ENCODE results near the gene TOMM34.

Gene TOMM34

DNA sequence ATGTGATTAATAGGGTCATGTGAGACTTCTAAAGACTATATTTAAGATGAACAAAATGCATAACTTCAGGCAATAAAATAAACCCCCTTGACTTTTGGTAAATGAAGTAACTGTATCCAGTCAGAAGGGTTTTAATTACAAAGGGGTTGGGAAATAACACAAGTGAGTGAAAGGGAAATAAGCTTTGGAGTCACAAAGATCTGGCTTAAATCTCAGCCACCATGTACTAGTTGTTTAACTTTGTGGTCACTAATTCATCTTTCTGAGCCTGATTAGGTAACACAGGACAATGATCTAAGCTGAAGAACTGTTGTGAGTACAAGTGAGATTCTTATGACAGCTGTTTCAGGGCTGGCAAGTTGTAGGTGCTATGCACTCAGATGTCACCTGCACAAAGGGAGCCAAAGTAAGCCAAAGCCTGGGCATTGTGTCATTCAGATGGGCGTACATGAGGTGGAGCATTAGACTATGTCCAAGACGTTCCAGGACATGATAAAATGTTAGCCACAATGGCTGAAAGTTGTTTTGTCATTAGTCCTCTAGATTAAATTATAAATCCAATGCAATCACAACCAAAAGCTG lies 13.8 kb downstream of the TOMM34 start:
- Histone ChIP-seq H3K27ac (ENCODE audit: low read length) (no peak overlapping the region), H3K4me1 (ENCODE audit: insufficient read depth, low read length) (no peaks in the 10 kb centered on the region), H3K27me3 (ENCODE audit: insufficient read depth, low read length) (no peaks in the 10 kb centered on the region), H3K9ac (ENCODE audit: low read depth, low read length) (no peak overlapping the region), H3K4me3 (ENCODE audit: low read length) (no peak overlapping the region), H3K36me3 (ENCODE audit: insufficient read depth, low read depth, low read length) (peaks cover 99% of the 10 kb centered on the region), H3K9me3 (ENCODE audit: insufficient read depth, low read depth, low read length) (no peaks in the 10 kb centered on the region)

DNA sequence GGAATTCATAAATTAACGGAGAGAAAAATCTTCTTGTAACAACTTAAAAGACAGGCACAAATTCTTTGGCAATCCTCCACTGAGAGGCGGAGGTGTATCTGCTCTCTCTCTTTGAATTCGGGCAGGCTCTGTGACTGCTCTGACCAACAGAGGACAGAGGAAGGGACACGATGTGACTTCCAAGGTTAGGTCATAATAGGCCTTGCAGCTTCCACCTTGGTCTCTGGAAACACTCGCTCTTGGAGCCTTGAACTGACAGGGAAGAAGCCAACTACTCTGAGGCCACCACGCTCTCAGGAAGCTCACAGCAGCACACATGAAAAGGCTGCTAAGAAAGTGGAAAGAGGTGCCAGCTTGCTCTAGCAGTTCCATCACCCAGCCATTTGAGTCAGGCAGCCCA lies 14.9 kb downstream of the TOMM34 start:
- H3K27me3 ChIP-seq (ENCODE audit: insufficient read depth, low read length) = no peaks in the 10 kb centered on the region
- peaks cover 99% of the 10 kb centered on the region for H3K36me3 ChIP-seq (ENCODE audit: insufficient read depth, low read depth, low read length)
- no peaks in the 10 kb centered on the region for H3K4me1 ChIP-seq (ENCODE audit: insufficient read depth, low read length)
- no peaks in the 10 kb centered on the region for H3K9me3 ChIP-seq (ENCODE audit: insufficient read depth, low read depth, low read length)
- no peak overlapping the region for H3K4me3 ChIP-seq (ENCODE audit: low read length)
- H3K9ac ChIP-seq (ENCODE audit: low read depth, low read length) = no peak overlapping the region
- no peak overlapping the region for H3K27ac ChIP-seq (ENCODE audit: low read length)

DNA sequence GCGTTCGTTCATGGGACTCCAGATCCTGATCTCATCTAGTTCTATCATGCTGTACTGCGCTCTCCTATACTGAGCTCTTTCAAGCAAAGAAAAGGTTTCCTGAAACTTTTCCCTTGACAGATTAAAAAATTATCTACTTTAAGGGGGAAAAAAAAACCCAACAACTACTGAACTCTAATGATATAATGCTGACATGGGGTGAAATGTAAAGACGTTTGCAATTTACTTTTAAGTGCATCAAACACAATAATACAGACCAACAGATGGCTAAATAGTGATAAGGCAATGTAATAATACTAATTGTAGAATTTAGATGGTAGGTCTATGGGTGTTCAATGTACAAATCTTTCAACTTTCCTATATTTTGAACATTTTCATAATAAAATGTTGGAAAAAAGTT lies 16.4 kb downstream of the TOMM34 start:
- Histone ChIP-seq H3K9ac (ENCODE audit: low read depth, low read length) (no peak overlapping the region), H3K9me3 (ENCODE audit: insufficient read depth, low read depth, low read length) (no peaks in the 10 kb centered on the region), H3K4me3 (ENCODE audit: low read length) (no peak overlapping the region), H3K4me1 (ENCODE audit: insufficient read depth, low read length) (no peaks in the 10 kb centered on the region), H3K36me3 (ENCODE audit: insufficient read depth, low read depth, low read length) (peaks cover 98% of the 10 kb centered on the region), H3K27ac (ENCODE audit: low read length) (no peak overlapping the region), H3K27me3 (ENCODE audit: insufficient read depth, low read length) (no peaks in the 10 kb centered on the region)

DNA sequence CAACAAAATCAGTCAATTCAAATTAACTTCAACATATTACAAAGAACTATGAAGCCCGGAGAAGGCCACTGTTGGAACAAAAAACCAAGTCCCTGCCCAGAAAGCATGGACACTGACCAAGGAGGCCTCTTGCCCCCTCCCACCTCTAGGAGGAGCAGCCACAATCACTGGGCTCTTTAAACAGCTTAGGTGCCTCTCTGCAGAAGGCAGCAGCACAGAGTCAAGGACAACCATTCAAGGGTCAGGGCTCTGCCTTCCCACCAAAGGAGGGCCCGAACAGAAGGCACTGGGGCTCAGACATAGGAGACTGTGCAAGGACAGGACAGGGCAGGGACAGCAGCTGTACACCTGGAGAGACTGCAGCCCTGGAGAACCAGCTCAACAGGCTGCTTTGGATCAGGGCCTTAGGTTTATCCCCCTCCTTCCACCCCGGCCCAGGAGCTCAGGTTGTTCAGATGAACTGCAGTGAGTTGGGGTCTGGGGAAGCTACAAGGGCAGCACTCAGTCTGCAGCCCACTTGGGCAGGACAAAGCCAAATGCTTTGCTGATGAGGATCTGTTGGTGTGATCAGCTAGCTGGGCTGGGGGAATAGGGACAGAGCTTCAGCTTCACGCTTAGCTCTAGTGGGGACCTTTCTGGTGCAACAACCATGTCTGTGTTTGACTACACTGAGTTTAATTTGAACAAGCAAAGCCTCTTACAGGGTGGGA lies 17.8 kb downstream of the TOMM34 start:
- no peaks in the 10 kb centered on the region for H3K9me3 ChIP-seq (ENCODE audit: insufficient read depth, low read depth, low read length)
- no peak overlapping the region for H3K9ac ChIP-seq (ENCODE audit: low read depth, low read length)
- no peaks in the 10 kb centered on the region for H3K27me3 ChIP-seq (ENCODE audit: insufficient read depth, low read length)
- H3K36me3 ChIP-seq (ENCODE audit: insufficient read depth, low read depth, low read length) = peaks cover 97% of the 10 kb centered on the region
- no peak overlapping the region for H3K4me3 ChIP-seq (ENCODE audit: low read length)
- H3K27ac ChIP-seq (ENCODE audit: low read length) = no peak overlapping the region
- no peaks in the 10 kb centered on the region for H3K4me1 ChIP-seq (ENCODE audit: insufficient read depth, low read length)

DNA sequence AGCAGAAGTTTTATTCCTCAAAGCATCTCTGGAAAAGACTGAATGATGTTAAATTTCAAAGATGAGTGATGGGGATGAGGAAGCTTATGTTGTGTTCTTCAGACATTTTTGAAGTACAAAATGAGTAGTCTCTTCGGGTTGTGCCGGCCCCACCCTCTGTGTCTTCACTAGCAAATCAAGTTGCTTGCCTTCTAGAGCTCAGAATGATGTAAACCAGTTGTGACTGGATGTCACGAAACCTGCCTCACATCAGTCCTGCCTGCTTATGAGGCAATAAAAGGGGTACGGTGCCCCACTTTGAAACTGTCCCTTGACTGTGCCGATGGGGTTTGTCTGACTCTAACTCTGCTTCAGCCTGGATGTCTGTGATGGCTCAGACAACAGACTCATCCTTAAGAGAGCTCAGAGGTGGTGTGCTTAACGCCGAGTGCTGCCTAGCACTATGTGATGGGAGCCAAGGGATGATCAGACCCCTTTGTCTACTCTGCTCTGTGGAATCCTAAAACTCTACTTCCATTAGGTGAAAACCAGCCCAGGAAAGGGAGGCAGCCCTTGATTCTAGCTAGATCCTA lies 19.0 kb downstream of the TOMM34 start:
- no peaks in the 10 kb centered on the region for H3K4me1 ChIP-seq (ENCODE audit: insufficient read depth, low read length)
- H3K27me3 ChIP-seq (ENCODE audit: insufficient read depth, low read length) = no peaks in the 10 kb centered on the region
- H3K4me3 ChIP-seq (ENCODE audit: low read length) = no peak overlapping the region
- H3K9ac ChIP-seq (ENCODE audit: low read depth, low read length) = no peak overlapping the region
- no peak overlapping the region for H3K27ac ChIP-seq (ENCODE audit: low read length)
- H3K9me3 ChIP-seq (ENCODE audit: insufficient read depth, low read depth, low read length) = no peaks in the 10 kb centered on the region
- peaks cover 98% of the 10 kb centered on the region for H3K36me3 ChIP-seq (ENCODE audit: insufficient read depth, low read depth, low read length)

DNA sequence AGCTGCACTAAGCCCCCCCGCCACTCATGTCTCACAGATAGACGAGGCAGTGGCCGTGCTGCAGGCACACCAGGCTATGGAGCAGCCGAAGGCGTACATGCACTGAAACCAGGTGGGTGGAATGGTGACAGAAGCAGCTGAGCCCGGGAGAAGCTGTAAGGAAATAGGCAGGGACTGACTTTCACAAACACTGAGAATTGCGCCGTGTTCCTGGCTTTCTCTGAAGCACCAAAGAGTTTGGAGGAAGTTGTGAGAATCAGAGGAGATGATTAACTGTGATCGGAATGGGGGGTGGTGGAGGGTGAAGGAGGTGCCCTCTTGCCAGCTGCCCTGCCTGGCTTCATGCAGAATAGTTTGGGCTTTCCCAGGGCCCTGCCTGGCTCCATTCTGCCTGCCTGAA lies 21.6 kb downstream of the TOMM34 start:
- H3K9ac ChIP-seq (ENCODE audit: low read depth, low read length) = no peak overlapping the region
- H3K36me3 ChIP-seq (ENCODE audit: insufficient read depth, low read depth, low read length) = peaks cover 96% of the 10 kb centered on the region
- no peak overlapping the region for H3K4me3 ChIP-seq (ENCODE audit: low read length)
- H3K27ac ChIP-seq (ENCODE audit: low read length) = no peak overlapping the region
- no peaks in the 10 kb centered on the region for H3K27me3 ChIP-seq (ENCODE audit: insufficient read depth, low read length)
- H3K4me1 ChIP-seq (ENCODE audit: insufficient read depth, low read length) = no peaks in the 10 kb centered on the region
- no peaks in the 10 kb centered on the region for H3K9me3 ChIP-seq (ENCODE audit: insufficient read depth, low read depth, low read length)

DNA sequence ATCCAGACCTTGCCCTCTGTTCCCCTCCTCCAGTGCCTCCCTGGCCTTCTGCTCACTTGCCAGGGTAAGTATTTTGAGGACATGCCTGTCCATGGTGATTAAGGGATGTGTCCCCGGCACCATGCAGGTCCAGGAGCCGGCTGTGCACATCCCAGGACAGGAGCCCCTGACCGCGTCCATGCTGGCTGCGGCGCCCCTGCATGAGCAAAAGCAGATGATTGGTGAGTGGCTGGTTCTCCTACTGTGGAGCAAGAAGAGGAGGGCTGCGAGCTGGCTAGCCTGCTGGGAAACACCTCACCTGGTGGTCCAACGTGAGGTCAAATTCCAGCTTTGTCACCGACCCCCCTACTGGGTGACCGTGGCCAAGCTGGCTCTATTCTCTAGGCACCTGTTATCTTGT lies 23.7 kb downstream of the TOMM34 start:
- H3K4me3 ChIP-seq (ENCODE audit: low read length) = no peak overlapping the region
- no peaks in the 10 kb centered on the region for H3K9me3 ChIP-seq (ENCODE audit: insufficient read depth, low read depth, low read length)
- H3K36me3 ChIP-seq (ENCODE audit: insufficient read depth, low read depth, low read length) = peaks cover 93% of the 10 kb centered on the region
- H3K27me3 ChIP-seq (ENCODE audit: insufficient read depth, low read length) = no peaks in the 10 kb centered on the region
- no peaks in the 10 kb centered on the region for H3K4me1 ChIP-seq (ENCODE audit: insufficient read depth, low read length)
- H3K9ac ChIP-seq (ENCODE audit: low read depth, low read length) = no peak overlapping the region
- H3K27ac ChIP-seq (ENCODE audit: low read length) = no peak overlapping the region

DNA sequence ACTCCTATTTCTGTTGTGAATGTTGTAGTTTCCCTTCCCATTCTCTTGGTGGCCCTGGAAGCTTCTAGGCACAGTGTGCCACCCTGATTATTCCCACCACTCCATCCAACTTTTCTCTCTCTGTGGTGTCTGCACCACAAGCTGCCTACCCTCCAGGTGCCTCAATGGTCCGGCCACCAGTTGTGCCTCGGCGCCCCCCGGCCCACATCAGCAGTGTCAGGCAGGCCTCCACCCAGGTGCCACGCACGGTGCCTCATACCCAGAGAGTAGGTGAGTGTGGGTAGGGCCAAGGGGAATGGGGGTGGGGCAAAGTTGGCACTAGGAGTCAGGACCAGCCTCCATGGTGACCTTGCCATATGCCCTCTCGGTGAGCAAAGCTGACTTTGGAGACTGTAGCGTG lies 27.3 kb downstream of the TOMM34 start:
- H3K27me3 ChIP-seq (ENCODE audit: insufficient read depth, low read length) = no peaks in the 10 kb centered on the region
- no peak overlapping the region for H3K27ac ChIP-seq (ENCODE audit: low read length)
- H3K36me3 ChIP-seq (ENCODE audit: insufficient read depth, low read depth, low read length) = peaks cover 71% of the 10 kb centered on the region
- no peak overlapping the region for H3K9ac ChIP-seq (ENCODE audit: low read depth, low read length)
- H3K9me3 ChIP-seq (ENCODE audit: insufficient read depth, low read depth, low read length) = no peaks in the 10 kb centered on the region
- no peak overlapping the region for H3K4me3 ChIP-seq (ENCODE audit: low read length)
- H3K4me1 ChIP-seq (ENCODE audit: insufficient read depth, low read length) = no peaks in the 10 kb centered on the region

DNA sequence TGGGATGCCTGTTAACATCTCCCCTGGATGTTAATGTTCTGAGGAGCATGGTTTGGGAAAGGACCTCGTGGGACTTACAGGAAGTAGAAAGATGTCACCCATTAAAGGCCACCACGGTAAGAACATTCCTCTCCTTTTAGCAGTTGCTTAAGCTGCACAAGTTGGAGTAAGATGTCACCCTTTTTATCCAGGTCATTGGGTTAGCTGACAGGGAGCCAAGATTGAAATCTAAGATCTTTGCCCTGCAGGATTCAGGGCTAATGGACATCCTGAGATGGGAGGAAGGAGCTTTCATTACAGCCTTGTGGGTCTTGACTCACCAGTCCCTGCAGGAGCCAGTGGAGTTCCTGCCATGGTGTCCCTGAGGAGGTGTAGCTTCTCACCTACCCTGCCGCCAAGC lies 28.3 kb downstream of the TOMM34 start:
- Histone ChIP-seq H3K4me3 (ENCODE audit: low read length) (no peak overlapping the region), H3K27me3 (ENCODE audit: insufficient read depth, low read length) (no peaks in the 10 kb centered on the region), H3K36me3 (ENCODE audit: insufficient read depth, low read depth, low read length) (peaks cover 61% of the 10 kb centered on the region)

DNA sequence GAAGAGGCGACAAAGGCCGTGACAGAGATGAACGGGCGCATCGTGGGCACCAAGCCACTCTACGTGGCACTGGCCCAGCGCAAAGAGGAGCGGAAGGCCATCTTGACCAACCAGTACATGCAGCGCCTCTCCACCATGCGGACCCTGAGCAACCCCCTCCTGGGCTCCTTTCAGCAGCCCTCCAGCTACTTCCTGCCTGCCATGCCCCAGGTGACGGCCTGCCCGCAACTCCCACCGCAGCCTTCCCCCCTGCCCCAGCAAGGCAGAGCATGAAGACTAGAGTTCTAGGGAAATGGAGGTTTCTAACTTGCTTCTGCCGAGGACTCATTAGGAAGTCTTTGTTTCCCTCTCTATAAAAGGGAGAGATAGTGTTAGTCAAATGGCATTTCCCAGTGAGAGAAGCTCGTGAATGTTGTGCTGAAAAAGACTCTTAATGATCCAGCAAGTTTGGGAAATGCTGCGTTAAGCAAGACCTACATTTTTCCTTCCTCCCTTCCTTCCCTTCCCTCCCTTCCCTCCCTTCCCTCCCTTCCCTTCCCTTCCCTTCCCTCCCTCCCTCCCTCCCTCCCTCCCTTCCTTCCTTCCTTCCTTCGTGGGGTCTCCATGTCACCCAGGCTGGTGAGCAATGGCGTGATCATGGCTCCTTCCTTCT lies 29.6 kb downstream of the TOMM34 start:
- no peak overlapping the region for H3K9ac ChIP-seq (ENCODE audit: low read depth, low read length)
- H3K27me3 ChIP-seq (ENCODE audit: insufficient read depth, low read length) = no peaks in the 10 kb centered on the region
- no peaks in the 10 kb centered on the region for H3K4me1 ChIP-seq (ENCODE audit: insufficient read depth, low read length)
- peaks cover 52% of the 10 kb centered on the region for H3K36me3 ChIP-seq (ENCODE audit: insufficient read depth, low read depth, low read length)
- no peak overlapping the region for H3K4me3 ChIP-seq (ENCODE audit: low read length)
- H3K27ac ChIP-seq (ENCODE audit: low read length) = no peak overlapping the region
- no peaks in the 10 kb centered on the region for H3K9me3 ChIP-seq (ENCODE audit: insufficient read depth, low read depth, low read length)

More for the DNA sequence above, 28.3 kb downstream of the TOMM34 start:
- Histone ChIP-seq H3K9ac (ENCODE audit: low read depth, low read length) (no peak overlapping the region), H3K4me1 (ENCODE audit: insufficient read depth, low read length) (no peaks in the 10 kb centered on the region), H3K9me3 (ENCODE audit: insufficient read depth, low read depth, low read length) (no peaks in the 10 kb centered on the region), H3K27ac (ENCODE audit: low read length) (no peak overlapping the region)

DNA sequence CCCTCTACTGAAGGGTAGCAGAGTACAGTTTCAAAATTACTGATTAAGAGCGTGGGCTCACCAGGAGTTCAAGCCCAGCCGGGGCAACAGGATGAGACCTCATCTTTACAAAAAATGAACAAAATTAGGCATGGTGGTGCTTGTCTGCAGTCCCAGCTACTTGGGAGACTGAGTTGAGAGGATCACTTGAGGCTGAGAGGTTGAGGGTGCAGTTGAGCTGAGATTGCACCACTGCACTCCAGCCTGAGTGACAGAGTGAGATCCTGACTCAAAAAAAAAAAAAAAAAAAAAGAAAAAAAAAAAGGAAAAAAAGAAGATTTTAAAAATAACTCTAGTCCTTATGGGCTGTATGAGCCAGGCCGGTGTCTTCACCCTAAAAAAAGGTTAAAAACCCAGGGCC lies 31.6 kb downstream of the TOMM34 start:
- Histone ChIP-seq H3K4me1 (ENCODE audit: insufficient read depth, low read length) (no peaks in the 10 kb centered on the region), H3K4me3 (ENCODE audit: low read length) (no peak overlapping the region), H3K27me3 (ENCODE audit: insufficient read depth, low read length) (no peaks in the 10 kb centered on the region), H3K36me3 (ENCODE audit: insufficient read depth, low read depth, low read length) (peaks cover 52% of the 10 kb centered on the region), H3K27ac (ENCODE audit: low read length) (no peak overlapping the region), H3K9me3 (ENCODE audit: insufficient read depth, low read depth, low read length) (no peaks in the 10 kb centered on the region), H3K9ac (ENCODE audit: low read depth, low read length) (no peak overlapping the region)

DNA sequence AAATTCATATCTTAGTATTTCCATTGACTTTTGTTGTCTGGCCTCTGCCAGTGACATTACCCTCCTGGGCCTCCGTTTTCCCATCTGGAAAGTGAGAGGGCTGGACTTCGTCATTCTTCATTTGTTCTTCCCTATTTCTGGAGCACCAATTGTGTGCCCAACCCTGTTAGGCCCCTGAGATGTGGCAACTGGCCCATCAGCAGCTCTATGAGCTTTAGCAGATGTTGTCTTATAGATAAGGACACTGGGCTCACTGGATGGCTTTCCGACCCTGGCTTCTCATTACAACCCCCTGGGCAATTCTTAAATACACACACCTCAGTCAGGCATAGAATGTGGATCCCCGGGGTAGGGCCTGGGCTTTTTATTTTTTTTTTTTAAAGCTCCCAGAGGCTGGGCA lies 35.7 kb downstream of the TOMM34 start:
- no peak overlapping the region for H3K27ac ChIP-seq (ENCODE audit: low read length)
- no peaks in the 10 kb centered on the region for H3K27me3 ChIP-seq (ENCODE audit: insufficient read depth, low read length)
- no peaks in the 10 kb centered on the region for H3K4me1 ChIP-seq (ENCODE audit: insufficient read depth, low read length)
- H3K9me3 ChIP-seq (ENCODE audit: insufficient read depth, low read depth, low read length) = no peaks in the 10 kb centered on the region
- no peak overlapping the region for H3K9ac ChIP-seq (ENCODE audit: low read depth, low read length)
- peaks cover 49% of the 10 kb centered on the region for H3K36me3 ChIP-seq (ENCODE audit: insufficient read depth, low read depth, low read length)
- H3K4me3 ChIP-seq (ENCODE audit: low read length) = no peak overlapping the region

Measured in iPS-20b (cell line).